NCI-H2081 treated with DMSO at 0.1 percent for 48 hours (cell line): ENCODE measurements around the gene PCDHGA1.
"Not testable (repeated sequence)": the region's sequence is repeated elsewhere in the genome, so short reads cannot be mapped to it uniquely, and the experiment has no call there.

Source experiments
- DNase-seq: peaks from one replicate; lab custom pipeline; 2025; lab: John Stamatoyannopoulos, UW

Gene PCDHGA1

GRCh38 chr5:141330299-141331080 lies at the start of gene PCDHGA1:
PCDHGA1 (plus strand) TSS chr5:141330514.
- no peak for DNase-seq

GRCh38 chr5:141298376-141298775 lies 31.9 kb upstream of the PCDHGA1 start:
- no peak for DNase-seq

- DNase-seq = no peak
Observed at GRCh38 chr5:141303756-141304155, 26.6 kb upstream of the PCDHGA1 start, which contains the start of gene SLC25A2. SLC25A2 (minus strand) TSS chr5:141304049; CDS start chr5:141303865, 184 bp downstream.

- DNase-seq = no peak
Observed at GRCh38 chr5:141306630-141307029, 23.7 kb upstream of the PCDHGA1 start.

GRCh38 chr5:141313711-141314110 lies 16.6 kb upstream of the PCDHGA1 start:
- no peak for DNase-seq

- not testable (repeated sequence) for DNase-seq
Observed at GRCh38 chr5:141316963-141317362, 13.4 kb upstream of the PCDHGA1 start.

- DNase-seq = no peak
Observed at GRCh38 chr5:141319202-141319601, 11.1 kb upstream of the PCDHGA1 start.

- DNase-seq = no peak
Observed at GRCh38 chr5:141319699-141320098, 10.6 kb upstream of the PCDHGA1 start.

- peak; percentile 44 for DNase-seq
Observed at GRCh38 chr5:141320225-141321169, 9.8 kb upstream of the PCDHGA1 start, which contains the start of gene TAF7. TAF7 (minus strand) TSS chr5:141320784; CDS start chr5:141320044, 740 bp downstream.

GRCh38 chr5:141322261-141322660 lies 8.1 kb upstream of the PCDHGA1 start:
- DNase-seq = no peak

- peak; percentile 48 for DNase-seq
Observed at GRCh38 chr5:141326088-141326854, 4.0 kb upstream of the PCDHGA1 start.

GRCh38 chr5:141328231-141328630 lies 2.1 kb upstream of the PCDHGA1 start:
- no peak for DNase-seq

- DNase-seq = not testable (repeated sequence)
Observed at GRCh38 chr5:141332571-141332970, 2.3 kb downstream of the PCDHGA1 start.

GRCh38 chr5:141338538-141339306 lies 8.4 kb downstream of the PCDHGA1 start, which contains the start of gene PCDHGA2:
PCDHGA2 (plus strand) TSS chr5:141338760.
- DNase-seq = no peak

- not testable (repeated sequence) for DNase-seq
Observed at GRCh38 chr5:141340781-141341354, 10.6 kb downstream of the PCDHGA1 start.

- no peak for DNase-seq
Observed at GRCh38 chr5:141342773-141343172, 12.5 kb downstream of the PCDHGA1 start.

GRCh38 chr5:141343242-141343952 lies 13.1 kb downstream of the PCDHGA1 start, which contains the start of gene PCDHGA3:
PCDHGA3 (plus strand) TSS chr5:141343829; CDS start chr5:141344034, 205 bp downstream.
- no peak for DNase-seq

GRCh38 chr5:141343953-141344463 lies 13.7 kb downstream of the PCDHGA1 start:
- no peak for DNase-seq

GRCh38 chr5:141345327-141345726 lies 15.0 kb downstream of the PCDHGA1 start:
- DNase-seq = no peak
